NCI-H146 (cell line): ENCODE results near the gene OGFOD2.

Experiments used
- DNase-seq: peaks from one replicate; lab custom pipeline; 2025; lab: John Stamatoyannopoulos, UW

The OGFOD2 gene

DNA sequence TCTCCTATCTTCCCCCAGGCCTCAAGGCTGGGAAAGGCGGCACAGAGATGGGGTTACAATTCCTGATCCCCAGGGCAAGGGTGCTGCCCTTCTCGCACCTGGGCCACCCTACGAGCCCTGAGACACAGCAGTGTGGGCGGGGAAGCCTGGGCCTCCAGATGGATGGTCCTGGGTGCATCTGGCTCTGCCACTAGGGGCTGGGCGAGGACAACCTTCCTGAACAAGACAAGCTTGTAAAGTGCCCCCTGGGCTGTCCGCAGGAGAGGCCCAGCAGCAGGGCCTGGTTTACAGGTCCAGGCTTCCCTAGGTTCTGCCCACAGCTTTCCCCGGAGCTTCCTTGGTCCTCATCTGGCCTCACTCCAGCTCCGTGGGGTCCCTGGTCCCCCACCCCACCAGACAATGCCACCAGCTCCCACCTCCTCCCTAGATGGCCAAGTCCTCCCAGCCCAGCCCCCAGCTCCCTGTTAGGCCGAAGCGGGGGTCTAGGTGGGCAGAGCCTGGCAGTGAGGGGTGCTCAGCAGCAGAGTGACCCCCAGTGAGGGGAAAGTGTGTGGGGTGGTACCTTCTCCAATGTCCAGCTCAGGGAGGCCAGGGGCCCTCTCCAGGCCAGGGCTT, 14.3 kb downstream of the OGFOD2 start:
- no peak for DNase-seq

DNA sequence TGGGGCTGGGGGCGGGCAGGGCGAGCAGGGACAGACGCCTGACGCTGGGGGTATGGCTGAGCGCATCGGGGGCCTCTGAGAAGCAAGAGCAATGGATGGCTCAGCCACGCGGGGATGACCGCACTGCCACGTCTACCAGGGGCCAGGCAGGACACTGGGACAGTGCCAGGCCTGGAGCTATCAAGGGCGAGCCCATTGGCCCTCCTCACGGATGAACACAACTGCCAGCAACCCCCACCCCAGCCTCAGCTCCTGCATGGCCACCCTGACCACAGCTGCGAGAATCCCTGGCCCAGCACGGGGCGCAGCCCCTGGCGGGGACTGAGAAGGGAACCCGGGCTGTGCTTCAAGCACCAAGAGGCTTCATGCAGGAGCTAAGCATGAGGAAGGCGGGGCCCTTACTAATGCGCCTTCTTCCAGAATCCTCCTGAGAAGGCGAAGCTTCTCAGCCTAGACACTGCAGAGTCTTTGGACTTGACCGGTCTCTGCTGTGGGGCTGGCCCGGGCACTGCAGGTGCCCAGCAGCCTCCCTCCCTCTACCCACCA, 14.9 kb downstream of the OGFOD2 start:
- DNase-seq, result no peak

GRCh38 chr12:122990561-122990960, 15.5 kb downstream of the OGFOD2 start:
- no peak for DNase-seq

- DNase-seq, result no peak
Measured at GRCh38 chr12:122990961-122991622, 16.0 kb downstream of the OGFOD2 start.

DNA sequence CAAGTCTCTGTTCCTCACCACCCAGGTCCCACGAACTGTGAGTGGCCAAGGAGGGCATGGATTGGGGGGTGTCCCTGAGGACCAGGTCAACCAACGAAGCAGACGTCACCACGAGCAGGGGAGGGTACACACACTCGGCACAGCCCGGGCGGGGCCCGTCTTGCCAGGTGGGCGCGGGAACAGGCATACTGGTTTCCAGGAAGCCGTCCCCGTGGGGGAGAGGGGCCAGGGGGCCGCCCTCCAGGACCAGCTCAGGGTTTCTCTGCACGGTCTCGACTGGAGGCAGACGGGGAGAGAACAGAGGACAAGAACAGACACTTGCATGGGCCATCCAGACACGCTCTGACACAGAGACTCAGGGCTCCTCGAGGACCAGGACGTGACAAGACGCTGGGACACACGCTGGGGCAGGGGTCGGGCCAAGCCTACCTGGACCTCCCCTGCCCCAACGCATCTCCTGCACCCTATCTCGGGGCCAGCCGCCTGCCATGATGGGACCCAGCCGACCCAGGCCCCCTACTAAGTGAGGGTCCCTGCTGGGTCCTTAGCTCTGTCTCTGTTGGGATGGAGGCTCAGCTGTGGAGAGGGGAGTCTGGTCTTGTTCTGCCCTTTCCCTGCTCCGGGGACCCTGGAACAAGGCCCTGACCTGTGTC, 16.7 kb downstream of the OGFOD2 start:
- no peak for DNase-seq

- DNase-seq, result no peak
Measured at GRCh38 chr12:122992386-122992785, 17.3 kb downstream of the OGFOD2 start.

GRCh38 chr12:122994140-122994675, 19.2 kb downstream of the OGFOD2 start:
- no peak for DNase-seq

- no peak for DNase-seq
Measured at GRCh38 chr12:122994781-122995502, 19.9 kb downstream of the OGFOD2 start.

- DNase-seq, result no peak
Measured at GRCh38 chr12:122995503-122996187, 20.6 kb downstream of the OGFOD2 start.

GRCh38 chr12:122996188-122996601, 21.2 kb downstream of the OGFOD2 start:
- no peak for DNase-seq

DNA sequence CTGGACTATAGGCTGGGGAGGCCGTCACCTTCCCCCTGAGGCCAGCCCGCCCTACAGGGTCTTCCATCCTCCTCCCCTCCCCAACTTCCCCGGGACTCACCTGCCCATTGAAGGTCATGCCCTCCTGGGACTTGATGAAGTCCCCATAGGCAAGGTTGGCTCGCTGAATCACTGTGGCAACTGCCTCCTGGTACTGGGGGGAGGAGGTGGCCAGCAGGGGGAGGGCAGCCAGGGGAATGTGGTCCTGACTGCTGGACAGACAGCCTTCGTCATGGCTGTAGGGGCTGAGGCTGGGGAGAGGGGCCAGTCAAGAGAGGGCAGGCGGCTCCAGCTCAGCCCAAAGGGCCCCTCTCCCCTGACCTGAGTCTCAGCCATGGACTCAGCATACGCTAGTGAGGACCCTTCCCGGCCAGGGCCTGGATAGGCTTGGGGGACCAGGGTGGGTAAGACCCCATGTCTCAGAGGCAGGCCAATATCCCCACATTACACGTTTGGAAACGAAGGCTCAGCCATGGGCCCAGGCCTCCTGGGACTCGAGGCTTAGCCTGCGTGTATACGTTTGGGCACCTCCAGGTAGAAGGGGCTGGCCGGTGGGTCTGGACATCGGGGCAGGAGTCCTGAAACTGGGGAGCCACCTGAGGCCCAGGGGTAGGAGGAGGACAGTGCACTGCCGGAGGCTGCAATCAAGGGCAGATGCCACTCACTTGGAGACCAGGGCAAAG, 21.7 kb downstream of the OGFOD2 start:
- no peak for DNase-seq

GRCh38 chr12:122997343-122998250, 22.6 kb downstream of the OGFOD2 start:
- DNase-seq, result no peak

DNA sequence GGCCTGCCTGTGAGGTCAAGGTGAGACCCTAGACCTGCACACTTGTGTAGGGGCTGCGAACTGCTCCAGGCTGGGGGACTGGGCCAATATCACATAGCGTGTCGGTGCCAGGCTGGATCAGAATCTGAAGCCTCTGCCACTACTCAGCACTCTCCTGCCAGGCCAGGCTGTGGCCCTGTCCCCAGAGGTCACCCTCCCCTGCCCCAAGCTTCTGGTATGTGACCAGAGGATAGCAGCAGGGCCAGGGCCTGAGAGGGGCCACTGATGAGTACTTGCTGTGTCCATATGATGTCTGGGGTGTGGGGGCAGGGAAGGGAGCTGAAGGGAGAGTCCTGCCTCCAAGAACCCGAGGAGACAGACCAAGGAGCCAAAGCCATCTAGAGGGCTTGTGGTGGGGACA, 23.3 kb downstream of the OGFOD2 start:
- no peak for DNase-seq

- no peak for DNase-seq
Measured at GRCh38 chr12:122999196-122999946, 24.3 kb downstream of the OGFOD2 start.

- no peak for DNase-seq
Measured at GRCh38 chr12:122999986-123000420, 25.0 kb downstream of the OGFOD2 start.

DNA sequence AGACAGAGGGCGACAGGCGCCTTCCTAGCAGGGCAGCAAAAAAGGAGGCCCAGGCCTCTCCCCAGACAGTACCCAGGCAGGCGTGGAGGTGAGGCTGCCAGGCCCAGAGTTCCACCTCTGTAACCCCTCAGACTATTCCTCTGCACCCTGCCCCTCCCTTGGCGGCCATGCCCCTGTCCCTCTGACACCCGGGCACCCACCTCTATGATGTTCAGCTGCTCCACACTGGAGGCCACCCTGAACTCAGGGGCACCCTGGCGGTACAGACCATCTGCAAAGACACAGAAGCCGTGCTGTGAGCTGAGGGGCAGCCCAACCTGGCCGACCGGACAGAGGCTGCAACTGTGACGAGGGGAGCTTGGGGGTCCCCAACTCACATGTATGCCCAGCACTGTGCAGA, 25.5 kb downstream of the OGFOD2 start:
- no peak for DNase-seq

DNA sequence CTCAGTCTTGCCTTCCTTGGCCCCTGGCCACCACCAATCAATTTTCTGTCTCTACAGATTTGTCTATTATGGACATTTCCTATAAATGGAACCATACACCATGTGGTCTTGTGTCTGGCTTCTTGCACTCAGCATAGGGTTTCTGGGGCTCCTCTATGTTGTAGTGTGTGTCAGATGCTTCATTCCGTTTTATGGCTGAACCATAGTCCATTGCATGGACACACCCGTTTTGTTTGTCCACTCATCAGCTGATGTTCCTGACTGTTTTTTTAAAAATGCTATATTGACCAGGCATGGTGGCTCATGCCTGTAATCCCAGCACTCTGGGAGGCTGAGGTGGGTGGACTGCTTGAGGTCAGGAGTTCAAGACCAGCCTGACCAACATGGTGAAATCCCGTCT, 26.4 kb downstream of the OGFOD2 start:
- DNase-seq, result no peak

GRCh38 chr12:123003257-123003656, 28.2 kb downstream of the OGFOD2 start:
- no peak for DNase-seq

GRCh38 chr12:123004287-123004686, 29.2 kb downstream of the OGFOD2 start:
- DNase-seq, result no peak
